ENCODE measurements around the gene AKR1C2. TPM values are rescaled to one million over a fixed set of nuclear protein-coding genes. Genes with fewer than 3 reads are reported as not detected.
"Not testable (repeated sequence)": the region's sequence is repeated elsewhere in the genome, so short reads cannot be mapped to it uniquely, and the experiment has no call there.

AKR1C2 gene
- total and polyA plus RNA-seq, 2 experiments from 2014 or later = 13.7 to 20.9 TPM

- Histone ChIP-seq H3K9me2 (ENCODE audit: insufficient read depth) (no peaks in the 10 kb centered on the region), H3K4me1 (ENCODE audit: insufficient read depth) (peaks cover 29% of the 10 kb centered on the region), H3K27ac (peak overlapping the region; percentile 63; the same call in 1 of the 2 replicates), H3K9ac (no peak overlapping the region), H3K79me2 (ENCODE audit: insufficient read depth) (no peaks in the 10 kb centered on the region), H3K9me3 (ENCODE audit: low read depth) (no peaks in the 10 kb centered on the region), H4K20me1 (ENCODE audit: insufficient read depth) (no peaks in the 10 kb centered on the region), H3K4me3 (no peak overlapping the region), H2AFZ (peak overlapping the region; percentile 42; the same call in 1 of the 2 replicates), H3K36me3 (ENCODE audit: low read depth) (no peaks in the 10 kb centered on the region), H3K27me3 (replicated peaks; ENCODE audit: insufficient read depth) (no peaks in the 10 kb centered on the region), H3K4me2 (ENCODE audit: unreplicated experiment) (no peak overlapping the region), H3F3A (ENCODE audit: insufficient read depth) (peaks cover 7% of the 10 kb centered on the region; the same call in 1 of the 2 replicates)
- 26 to 36% methylated on average over 3 of the region's 3 CpGs for WGBS, 2 experiments (ENCODE audit: low coverage in 1 of 2, low lambda C conversion rate in 2 of 2, missing lambda C conversion rate in 2 of 2)
- TF ChIP-seq EZH2 (IDR thresholded peaks at IDR 0.05; ENCODE audit: insufficient read depth, poor library complexity, severe bottlenecking) (no peak), EZH2phosphoT487 (IDR thresholded peaks at IDR 0.05; ENCODE audit: insufficient read depth, low read depth) (no peak)
- DNase-seq = no peak
- in situ Hi-C loops (cut with MboI) = no loop called here
Observed at GRCh38 chr10:5018134-5018533, 14.5 kb upstream of the AKR1C2 start.

DNA sequence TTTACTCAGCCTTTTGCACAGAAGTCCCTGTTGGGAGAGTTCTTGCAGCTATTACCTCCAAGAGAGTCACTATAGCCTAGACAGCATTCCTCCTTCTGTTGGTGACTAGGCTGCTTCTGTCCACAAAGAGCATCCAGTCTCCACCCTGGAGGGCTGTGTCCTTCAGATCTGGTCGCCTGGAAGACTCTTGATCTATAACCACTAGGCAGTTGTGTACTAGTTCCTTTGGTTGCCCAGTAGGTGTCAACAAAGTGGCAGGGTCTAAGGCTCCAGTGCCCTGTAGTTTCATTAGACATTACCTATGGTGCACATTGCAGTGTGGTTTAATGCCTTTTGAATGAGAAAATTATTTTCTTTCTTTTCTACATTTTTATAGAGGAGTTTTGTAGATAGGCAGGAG is 11.3 kb upstream of the AKR1C2 start:
- Histone ChIP-seq H3F3A (ENCODE audit: insufficient read depth) (peaks cover 7% of the 10 kb centered on the region; the same call in 1 of the 2 replicates), H3K9ac (no peak overlapping the region), H4K20me1 (ENCODE audit: insufficient read depth) (no peaks in the 10 kb centered on the region), H3K36me3 (ENCODE audit: low read depth) (no peaks in the 10 kb centered on the region), H2AFZ (no peak overlapping the region), H3K4me2 (ENCODE audit: unreplicated experiment) (no peak overlapping the region), H3K9me2 (ENCODE audit: insufficient read depth) (no peaks in the 10 kb centered on the region), H3K4me1 (ENCODE audit: insufficient read depth) (peaks cover 15% of the 10 kb centered on the region), H3K79me2 (ENCODE audit: insufficient read depth) (no peaks in the 10 kb centered on the region), H3K27me3 (replicated peaks; ENCODE audit: insufficient read depth) (no peaks in the 10 kb centered on the region), H3K27ac (no peak overlapping the region), H3K4me3 (no peak overlapping the region), H3K9me3 (ENCODE audit: low read depth) (no peaks in the 10 kb centered on the region)
- peak; percentile 42 for DNase-seq
- 12 to 18% methylated on average over 1 of the region's 1 CpG for whole genome bisulfite sequencing, 2 experiments (ENCODE audit: low coverage in 1 of 2, low lambda C conversion rate in 2 of 2, missing lambda C conversion rate in 2 of 2)
- in situ Hi-C loops (cut with MboI) = no loop called here
- TF ChIP-seq EZH2 (IDR thresholded peaks at IDR 0.05; ENCODE audit: insufficient read depth, poor library complexity, severe bottlenecking) (no peak), EZH2phosphoT487 (IDR thresholded peaks at IDR 0.05; ENCODE audit: insufficient read depth, low read depth) (no peak)

DNA sequence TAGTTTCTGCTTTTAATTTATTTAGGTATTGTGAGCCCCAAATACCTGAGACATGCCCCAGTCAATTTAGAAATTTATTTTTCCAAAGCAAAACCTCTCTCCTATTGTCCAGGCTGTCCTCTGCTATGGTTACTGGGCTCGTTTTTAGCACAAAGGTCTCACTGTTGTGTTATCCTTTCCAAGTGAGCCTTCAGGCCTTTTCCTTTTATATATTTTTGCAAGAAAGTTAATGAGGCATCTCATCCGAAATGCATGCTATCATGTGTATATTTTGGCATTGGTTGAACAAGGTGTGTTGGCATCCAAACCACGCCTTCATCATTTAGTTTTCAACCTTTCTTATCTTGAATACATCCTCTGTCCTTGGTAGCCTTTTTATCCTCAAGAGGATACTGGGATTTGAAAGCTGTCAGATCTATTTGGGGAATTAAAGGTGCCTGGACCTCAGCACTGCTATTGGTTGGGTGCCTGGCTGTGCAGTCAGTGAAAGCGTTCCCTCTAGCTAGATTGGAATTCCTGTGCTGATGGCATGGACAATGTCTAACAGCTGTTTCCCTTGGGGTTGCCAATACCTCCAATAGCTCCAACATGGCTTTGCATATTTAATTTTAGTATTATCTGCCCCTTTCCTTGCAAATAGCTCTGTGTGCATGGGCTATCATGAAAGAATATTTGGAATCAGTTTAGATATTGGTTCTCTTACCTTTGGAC is 10.7 kb upstream of the AKR1C2 start:
- H3K79me2 ChIP-seq (ENCODE audit: insufficient read depth); H3F3A ChIP-seq (ENCODE audit: insufficient read depth); H3K9ac ChIP-seq; in situ Hi-C loops (cut with MboI); DNase-seq; H3K9me2 ChIP-seq (ENCODE audit: insufficient read depth); H3K27me3 ChIP-seq (replicated peaks; ENCODE audit: insufficient read depth); H3K4me1 ChIP-seq (ENCODE audit: insufficient read depth); H3K27ac ChIP-seq; H3K4me2 ChIP-seq (ENCODE audit: unreplicated experiment); H3K4me3 ChIP-seq; H3K36me3 ChIP-seq (ENCODE audit: low read depth); H3K9me3 ChIP-seq (ENCODE audit: low read depth); H4K20me1 ChIP-seq (ENCODE audit: insufficient read depth); H2AFZ ChIP-seq: not testable (repeated sequence)
- 64 to 65% methylated on average over 4 of the region's 4 CpGs for WGBS, 2 experiments (ENCODE audit: low coverage in 1 of 2, low lambda C conversion rate in 2 of 2, missing lambda C conversion rate in 2 of 2)

DNA sequence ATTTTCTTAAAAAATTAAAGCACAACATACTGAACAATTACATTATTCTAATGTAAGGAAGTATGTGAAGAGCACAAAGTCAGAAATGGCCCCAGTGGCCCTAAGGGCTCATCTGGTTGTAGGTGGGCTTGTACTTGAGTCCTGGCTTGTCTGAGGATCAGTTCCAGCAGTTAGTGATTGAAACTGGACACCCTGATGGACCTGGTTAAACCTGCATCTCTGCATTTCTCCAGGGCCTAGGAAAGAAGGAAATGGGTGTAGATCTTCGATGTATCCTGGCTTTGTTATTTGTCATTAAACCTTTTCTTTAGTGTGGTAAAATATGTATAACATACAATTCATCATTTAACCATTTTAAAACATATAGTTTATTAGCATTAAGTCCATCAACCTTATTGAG is 9.7 kb upstream of the AKR1C2 start:
- 80 to 96% methylated on average over 1 of the region's 1 CpG for WGBS, 2 experiments (ENCODE audit: low coverage in 1 of 2, low lambda C conversion rate in 2 of 2, missing lambda C conversion rate in 2 of 2)
- H3K36me3 ChIP-seq (ENCODE audit: low read depth) = no peaks in the 10 kb centered on the region
- H3K4me3 ChIP-seq = no peak overlapping the region
- no peaks in the 10 kb centered on the region for H4K20me1 ChIP-seq (ENCODE audit: insufficient read depth)
- H3K79me2 ChIP-seq (ENCODE audit: insufficient read depth) = no peaks in the 10 kb centered on the region
- H2AFZ ChIP-seq = no peak overlapping the region
- no peaks in the 10 kb centered on the region; the same call in 1 of the 2 replicates for H3F3A ChIP-seq (ENCODE audit: insufficient read depth)
- no peak for TF ChIP-seq EZH2phosphoT487 (IDR thresholded peaks at IDR 0.05; ENCODE audit: insufficient read depth, low read depth)
- H3K9me3 ChIP-seq (ENCODE audit: low read depth) = no peaks in the 10 kb centered on the region
- H3K27me3 ChIP-seq (replicated peaks; ENCODE audit: insufficient read depth) = no peaks in the 10 kb centered on the region
- H3K4me1 ChIP-seq (ENCODE audit: insufficient read depth) = peaks cover 5% of the 10 kb centered on the region
- no peaks in the 10 kb centered on the region for H3K9me2 ChIP-seq (ENCODE audit: insufficient read depth)
- in situ Hi-C loops (cut with MboI) = no loop called here
- no peak overlapping the region for H3K27ac ChIP-seq
- H3K9ac ChIP-seq = no peak overlapping the region
- no peak overlapping the region for H3K4me2 ChIP-seq (ENCODE audit: unreplicated experiment)
- DNase-seq = no peak

DNA sequence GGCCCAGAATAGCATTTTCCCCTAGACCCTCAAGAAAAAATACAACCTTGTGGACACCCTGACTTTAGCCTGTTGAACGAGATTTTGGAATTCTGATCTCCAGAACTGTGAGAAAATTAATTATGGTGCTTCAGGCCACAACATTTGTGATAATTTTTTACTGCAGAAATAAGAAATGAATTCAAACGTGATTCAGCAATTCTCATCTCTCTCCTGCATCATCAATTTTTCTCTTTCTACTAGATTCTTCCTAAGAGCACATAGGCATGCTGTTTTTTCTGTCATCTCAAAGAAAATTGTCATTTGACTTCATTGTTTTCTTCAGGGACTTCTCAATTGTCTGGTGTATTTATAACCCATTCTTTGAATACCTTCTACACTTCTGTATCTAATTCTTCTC is 8.9 kb upstream of the AKR1C2 start:
- Histone ChIP-seq H4K20me1 (ENCODE audit: insufficient read depth) (no peaks in the 10 kb centered on the region), H3K36me3 (ENCODE audit: low read depth) (no peaks in the 10 kb centered on the region), H3K4me1 (ENCODE audit: insufficient read depth) (peaks cover 4% of the 10 kb centered on the region; the same call in 1 of the 2 replicates), H3K9ac (no peak overlapping the region), H3K79me2 (ENCODE audit: insufficient read depth) (no peaks in the 10 kb centered on the region), H3F3A (ENCODE audit: insufficient read depth) (no peaks in the 10 kb centered on the region), H3K9me2 (ENCODE audit: insufficient read depth) (no peaks in the 10 kb centered on the region), H3K27me3 (replicated peaks; ENCODE audit: insufficient read depth) (no peaks in the 10 kb centered on the region), H3K4me3 (no peak overlapping the region), H3K27ac (no peak overlapping the region), H3K9me3 (ENCODE audit: low read depth) (no peaks in the 10 kb centered on the region), H2AFZ (no peak overlapping the region), H3K4me2 (ENCODE audit: unreplicated experiment) (no peak overlapping the region)
- no peak for TF ChIP-seq EZH2phosphoT487 (IDR thresholded peaks at IDR 0.05; ENCODE audit: insufficient read depth, low read depth)
- TF ChIP-seq EZH2 (IDR thresholded peaks at IDR 0.05; ENCODE audit: insufficient read depth, poor library complexity, severe bottlenecking) = no peak
- WGBS, 2 experiments (ENCODE audit: low coverage in 1 of 2, low lambda C conversion rate in 2 of 2, missing lambda C conversion rate in 2 of 2) = 39 to 40% methylated on average over 2 of the region's 2 CpGs
- in situ Hi-C loops (cut with MboI) = no loop called here
- no peak for DNase-seq

DNA sequence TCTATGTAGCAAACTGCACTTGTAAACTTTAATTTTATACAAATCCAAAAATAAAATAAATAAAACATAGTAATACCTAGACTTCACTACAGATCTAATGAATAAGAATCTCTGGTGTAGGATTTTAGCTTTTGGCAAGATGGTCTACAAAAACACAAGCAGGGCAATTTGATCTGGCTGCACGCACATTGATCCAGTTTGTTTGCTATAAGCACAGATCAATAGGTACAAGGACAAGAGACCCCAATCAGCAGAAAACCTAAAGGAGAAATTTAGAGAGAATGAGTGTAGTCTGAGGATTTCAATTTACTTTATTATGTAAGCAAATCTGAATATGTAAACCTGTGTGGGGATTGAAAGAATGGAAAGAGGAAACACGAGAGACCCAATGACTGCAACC is 7.7 kb upstream of the AKR1C2 start:
- H3K9me2 ChIP-seq (ENCODE audit: insufficient read depth); H3K9me3 ChIP-seq (ENCODE audit: low read depth); H3K27ac ChIP-seq; H4K20me1 ChIP-seq (ENCODE audit: insufficient read depth); H3K27me3 ChIP-seq (replicated peaks; ENCODE audit: insufficient read depth); H3K36me3 ChIP-seq (ENCODE audit: low read depth); H3K4me1 ChIP-seq (ENCODE audit: insufficient read depth); H3F3A ChIP-seq (ENCODE audit: insufficient read depth); H3K9ac ChIP-seq; DNase-seq; H3K4me2 ChIP-seq (ENCODE audit: unreplicated experiment); H2AFZ ChIP-seq; in situ Hi-C loops (cut with MboI); H3K4me3 ChIP-seq; H3K79me2 ChIP-seq (ENCODE audit: insufficient read depth): not testable (repeated sequence)
- WGBS, 2 experiments (ENCODE audit: low coverage in 1 of 2, low lambda C conversion rate in 2 of 2, missing lambda C conversion rate in 2 of 2) = 88 to 91% methylated on average over 2 of the region's 2 CpGs

DNA sequence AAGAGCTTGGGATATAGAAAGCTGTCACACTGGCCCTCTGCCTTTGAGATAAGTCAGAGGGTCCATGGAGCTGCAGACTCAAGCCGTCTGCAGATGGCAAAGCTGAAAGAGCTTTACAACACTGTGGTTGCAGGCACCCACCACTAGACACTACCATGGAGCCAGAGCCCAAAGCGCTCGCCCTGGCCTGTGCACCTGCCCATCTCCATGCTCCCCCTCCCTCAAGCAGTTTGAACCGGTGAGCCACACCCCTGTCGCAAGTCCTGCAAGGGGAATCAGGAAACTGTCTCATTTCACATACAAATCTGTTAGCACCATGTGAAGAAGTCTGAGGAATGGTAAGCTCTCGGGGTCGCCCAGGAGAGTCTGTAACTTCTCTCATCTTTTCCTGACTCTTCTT is 6.4 kb upstream of the AKR1C2 start:
- H3K4me1 ChIP-seq (ENCODE audit: insufficient read depth); in situ Hi-C loops (cut with MboI); H3F3A ChIP-seq (ENCODE audit: insufficient read depth); DNase-seq; H3K9ac ChIP-seq; H2AFZ ChIP-seq; H3K9me3 ChIP-seq (ENCODE audit: low read depth); H3K27me3 ChIP-seq (replicated peaks; ENCODE audit: insufficient read depth); H3K79me2 ChIP-seq (ENCODE audit: insufficient read depth); H3K4me3 ChIP-seq; H3K36me3 ChIP-seq (ENCODE audit: low read depth); H3K27ac ChIP-seq; H3K4me2 ChIP-seq (ENCODE audit: unreplicated experiment); H3K9me2 ChIP-seq (ENCODE audit: insufficient read depth); H4K20me1 ChIP-seq (ENCODE audit: insufficient read depth): not testable (repeated sequence)
- WGBS, 2 experiments (ENCODE audit: low coverage in 1 of 2, low lambda C conversion rate in 2 of 2, missing lambda C conversion rate in 2 of 2) = 76 to 81% methylated on average over 4 to 6 of the region's 7 CpGs
